Activated CD4-positive, CD25-positive, alpha-beta regulatory T cell (primary cell): ENCODE results near the gene SLC25A21.

Experiments used
- DNase-seq, 4 experiments: peaks; one replicate each; lab custom pipeline; 2025; lab: John Stamatoyannopoulos, UW

The SLC25A21 gene

DNA sequence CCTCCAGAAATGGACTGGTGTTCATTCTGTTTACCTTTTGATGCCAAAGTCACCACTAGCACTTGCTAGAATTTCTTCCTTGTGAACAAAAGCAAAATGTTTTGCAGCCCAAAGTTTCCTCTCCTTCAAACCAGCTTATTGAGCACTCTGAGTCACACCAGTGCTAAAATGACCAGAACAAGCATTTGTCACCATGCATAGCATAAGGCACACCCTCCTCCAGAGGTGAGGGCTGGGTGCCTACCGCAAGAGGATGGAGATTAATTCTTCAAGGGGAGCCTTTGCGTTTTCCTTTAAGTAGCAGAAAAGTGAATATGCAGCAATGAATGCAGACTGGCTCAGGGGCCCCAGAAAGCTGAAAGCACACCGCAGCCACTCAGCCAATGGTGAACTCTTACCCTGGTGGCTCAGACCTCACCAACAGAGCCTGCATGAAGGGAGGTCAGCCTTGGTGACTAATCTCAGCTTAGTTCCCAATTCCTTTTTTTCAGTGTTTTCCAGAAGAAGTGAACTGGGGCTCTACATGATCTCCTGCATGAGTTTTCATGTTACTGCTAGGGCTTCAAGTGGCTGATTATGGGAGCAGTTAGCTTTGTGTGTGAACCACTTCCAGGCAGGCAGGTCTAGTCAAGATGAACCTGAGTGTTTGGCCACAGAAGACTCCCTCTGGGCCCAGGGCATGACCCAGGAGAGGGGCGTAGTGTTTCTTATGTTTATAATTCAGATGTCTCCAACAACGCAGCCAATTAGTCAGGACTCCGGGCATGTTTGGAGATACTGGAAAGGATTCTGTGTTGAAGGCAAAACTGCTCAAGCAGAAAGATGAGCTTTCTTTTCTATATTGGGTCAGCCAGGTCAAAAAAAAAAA lies 414.4 kb downstream of the SLC25A21 start:
- DNase-seq: no peak

DNA sequence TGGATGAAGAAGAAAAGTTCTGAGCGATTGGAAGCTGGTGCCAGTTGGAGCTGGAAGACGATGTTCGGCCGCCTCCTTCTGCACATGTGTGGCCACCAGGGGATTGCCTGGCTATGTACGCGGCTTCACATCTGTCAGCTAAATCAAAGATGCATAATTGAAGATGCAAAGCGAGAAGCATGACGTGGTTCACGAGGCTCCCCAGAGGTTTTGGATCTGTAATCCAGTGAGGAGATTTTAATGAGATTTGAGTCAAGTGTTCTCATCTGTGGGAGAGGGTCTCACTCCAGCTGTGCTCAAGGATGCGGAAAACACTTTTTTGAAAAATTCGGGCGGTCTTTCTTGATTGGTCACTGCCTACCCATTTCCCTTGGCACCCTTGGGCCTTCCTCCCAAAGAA lies 416.2 kb downstream of the SLC25A21 start:
- DNase-seq: no peak

- DNase-seq: no peak
Measured at GRCh38 chr14:36755756-36756155, 416.6 kb downstream of the SLC25A21 start.

DNA sequence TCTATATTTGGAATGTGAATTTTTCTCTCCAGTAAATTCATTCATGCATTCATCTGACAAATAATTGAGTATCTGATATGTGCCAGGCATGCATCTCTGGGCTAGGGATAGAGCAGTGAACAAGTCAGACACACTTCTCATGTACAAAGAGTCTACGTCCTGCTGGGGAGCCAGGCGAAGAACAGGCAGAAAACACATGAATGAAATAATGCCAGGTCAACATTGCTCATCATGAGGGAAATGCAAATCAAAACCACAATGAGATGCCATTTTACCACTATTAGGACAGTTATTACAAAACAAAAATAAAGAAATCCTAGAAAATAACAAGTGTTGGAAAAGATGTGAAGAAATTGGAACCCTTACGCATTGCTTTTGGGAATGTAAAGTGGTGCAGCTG lies 420.5 kb downstream of the SLC25A21 start:
- no peak for DNase-seq

- no peak for DNase-seq
Measured at GRCh38 chr14:36751106-36751505, 421.3 kb downstream of the SLC25A21 start.

DNA sequence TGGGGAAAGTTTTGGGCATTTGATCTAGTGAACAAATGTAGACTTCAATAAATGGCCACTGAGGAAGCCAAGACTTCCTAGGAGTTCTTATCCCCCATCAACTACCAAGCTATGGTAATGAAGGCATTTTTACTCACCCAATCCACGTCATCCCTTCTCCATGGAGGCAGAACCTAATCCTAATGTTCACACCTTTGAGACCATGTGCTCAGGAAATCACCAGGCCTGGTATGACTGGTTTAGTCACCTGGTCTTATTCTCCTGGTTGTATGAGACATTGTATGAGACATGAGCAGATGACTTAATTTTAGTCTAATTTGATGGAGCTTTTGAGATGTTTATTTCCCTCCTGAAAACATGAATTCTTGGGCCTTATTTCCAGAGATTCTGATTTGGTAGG lies 422.2 kb downstream of the SLC25A21 start:
- no peak for DNase-seq

DNA sequence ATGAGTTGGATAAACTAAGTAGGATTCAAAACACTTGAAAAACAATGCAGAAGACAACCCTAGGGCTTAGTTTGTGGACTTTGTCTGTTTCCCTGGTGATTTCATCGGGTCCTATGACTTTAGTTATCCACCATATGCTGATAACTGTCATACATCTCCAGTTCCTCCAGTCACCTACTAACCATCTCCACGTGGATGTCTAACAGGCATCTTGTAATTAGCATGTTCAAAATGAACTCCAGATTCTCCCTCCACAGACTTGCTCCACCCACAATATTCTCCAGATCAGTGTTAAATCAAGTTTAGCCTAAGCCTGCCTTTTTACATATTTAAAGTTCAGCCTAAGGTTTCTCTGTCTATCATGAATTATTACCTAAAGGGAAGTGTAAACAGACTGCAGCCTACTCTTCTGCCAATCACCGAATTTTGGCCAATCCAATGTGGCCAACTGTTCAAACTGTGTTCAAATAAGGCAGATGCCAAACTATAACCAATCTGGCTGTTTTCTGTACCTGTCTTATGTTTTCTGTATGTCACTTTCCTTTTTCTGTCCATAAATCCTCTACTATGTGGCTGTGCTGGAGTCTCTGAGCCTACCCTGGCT lies 423.7 kb downstream of the SLC25A21 start:
- no peak for DNase-seq

- no peak for DNase-seq
Measured at GRCh38 chr14:36747411-36748184, 424.8 kb downstream of the SLC25A21 start.

DNA sequence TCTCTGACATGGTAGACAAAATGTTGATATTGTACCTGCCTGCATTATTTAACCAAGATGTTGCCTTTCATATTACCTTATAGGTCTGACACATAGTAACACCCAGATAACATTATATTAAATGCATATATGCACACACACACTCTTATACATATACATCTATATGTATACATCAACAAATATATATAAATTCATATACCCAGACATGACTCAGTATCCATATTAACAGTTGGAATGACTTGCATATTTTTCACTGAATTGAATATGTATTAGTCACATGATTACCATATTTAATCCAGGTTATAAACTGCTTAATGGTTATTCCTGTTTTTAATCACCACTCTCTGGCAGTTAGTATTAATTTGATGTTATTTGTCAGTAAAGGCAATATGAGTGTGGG lies 425.5 kb downstream of the SLC25A21 start:
- DNase-seq: no peak

- DNase-seq: no peak
Measured at GRCh38 chr14:36741858-36742257, 430.5 kb downstream of the SLC25A21 start.

GRCh38 chr14:36738269-36738668 lies 434.1 kb downstream of the SLC25A21 start:
- no peak for DNase-seq

- DNase-seq: no peak
Measured at GRCh38 chr14:36726128-36726527, 446.3 kb downstream of the SLC25A21 start.

DNA sequence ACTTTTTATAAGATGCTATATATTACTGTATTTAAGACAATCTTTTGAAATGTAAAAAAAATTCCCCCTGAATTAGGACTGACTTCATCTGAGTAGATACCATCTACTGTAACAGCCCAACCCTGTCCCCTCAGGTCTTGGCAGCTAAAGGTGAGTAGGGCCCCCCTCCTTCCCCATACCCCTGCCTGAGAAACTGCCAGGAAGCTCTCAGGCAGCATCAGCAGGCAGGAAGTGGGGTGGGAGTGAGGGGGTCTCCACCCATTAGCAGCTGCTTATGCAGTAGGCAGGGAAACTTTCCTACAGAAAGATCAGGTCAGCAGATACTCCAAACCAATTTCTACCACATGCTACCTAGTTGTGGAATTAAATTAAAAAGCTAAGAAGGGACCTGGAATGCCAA lies 448.2 kb downstream of the SLC25A21 start:
- no peak for DNase-seq

- no peak for DNase-seq
Measured at GRCh38 chr14:36723530-36723929, 448.9 kb downstream of the SLC25A21 start.

DNA sequence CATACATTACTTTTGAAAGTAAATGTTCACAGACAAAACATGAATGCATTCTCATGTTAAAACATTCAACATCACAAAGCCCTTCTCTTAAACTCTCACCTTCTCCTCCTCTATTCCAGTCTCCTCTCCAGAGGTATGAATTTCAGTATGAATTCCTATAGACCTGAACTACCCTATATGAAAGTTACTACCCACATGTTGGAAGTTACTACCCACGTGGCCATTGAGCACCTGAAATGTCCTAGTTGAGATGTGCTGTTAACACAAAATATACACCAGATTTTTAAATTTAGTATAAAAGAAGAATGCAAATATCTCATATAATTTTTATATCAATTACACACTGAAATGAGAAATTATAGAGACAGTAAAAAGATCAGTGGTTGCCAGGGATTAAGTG lies 450.5 kb downstream of the SLC25A21 start:
- no peak for DNase-seq

DNA sequence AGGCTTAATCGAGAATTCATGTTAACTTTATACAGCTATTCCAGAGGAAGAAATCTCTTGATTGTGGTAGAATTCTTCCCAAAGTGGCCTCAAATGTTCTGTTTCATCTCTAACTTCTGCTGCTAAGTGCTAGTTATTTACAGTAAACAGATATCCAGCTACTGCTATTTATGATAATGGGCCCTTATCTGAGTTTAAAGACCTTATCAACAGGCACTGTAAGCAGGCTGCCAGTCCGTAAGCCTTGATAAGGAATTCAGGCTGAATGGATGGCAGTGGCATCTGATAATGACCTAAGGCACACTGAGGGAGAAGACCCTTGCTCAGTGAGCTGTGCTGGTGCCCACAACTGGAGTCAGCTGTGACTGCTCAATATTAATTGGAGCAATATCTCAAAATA lies 451.7 kb downstream of the SLC25A21 start:
- no peak for DNase-seq

- no peak for DNase-seq
Measured at GRCh38 chr14:36719823-36720222, 452.6 kb downstream of the SLC25A21 start.

GRCh38 chr14:36718216-36718615 lies 454.2 kb downstream of the SLC25A21 start:
- DNase-seq: no peak

DNA sequence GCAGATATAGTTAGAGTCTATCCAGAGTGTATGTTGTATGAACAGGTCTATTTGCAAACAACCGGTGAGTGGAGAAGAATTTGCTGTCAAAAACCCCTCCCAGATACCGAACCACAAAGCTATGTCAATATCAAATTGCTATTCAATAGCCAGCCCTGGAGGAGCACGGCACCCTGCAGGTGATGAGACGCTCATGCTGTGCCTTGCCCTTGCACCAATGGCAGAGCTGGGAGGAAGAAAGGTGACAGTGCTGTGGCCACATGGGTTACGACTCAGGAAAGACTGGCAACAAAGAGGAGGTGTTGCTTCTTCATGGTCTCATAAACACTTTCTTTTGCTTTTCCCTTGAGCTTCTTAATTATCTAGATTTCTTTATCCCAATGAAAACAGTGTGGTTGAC lies 455.0 kb downstream of the SLC25A21 start:
- no peak for DNase-seq

DNA sequence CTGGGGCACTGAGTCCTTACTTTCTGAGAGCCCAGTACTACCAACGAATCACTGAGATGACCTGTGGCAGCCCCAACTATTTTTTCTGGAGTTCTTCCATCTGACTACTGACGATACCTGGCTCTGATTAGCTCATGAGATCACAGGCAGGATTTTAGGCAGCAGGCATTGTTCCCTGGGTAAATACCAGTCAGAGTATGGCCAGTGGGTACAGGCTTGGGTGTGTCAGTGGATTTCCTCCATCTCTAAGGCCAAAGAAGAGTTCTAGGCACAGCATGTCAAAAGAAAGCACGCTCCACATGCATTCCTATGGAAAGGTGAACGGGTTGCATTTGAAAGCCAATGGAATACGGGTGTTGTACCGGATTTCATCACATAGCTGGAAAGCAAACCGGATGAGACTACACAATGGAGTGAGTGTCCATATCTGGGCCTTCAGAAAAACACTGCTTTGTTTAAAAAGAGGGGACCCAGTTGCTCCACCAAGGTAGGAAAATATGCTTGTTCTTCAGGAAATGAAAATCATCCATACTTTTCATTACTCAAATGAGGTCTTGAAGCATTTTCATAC lies 455.7 kb downstream of the SLC25A21 start:
- no peak for DNase-seq

DNA sequence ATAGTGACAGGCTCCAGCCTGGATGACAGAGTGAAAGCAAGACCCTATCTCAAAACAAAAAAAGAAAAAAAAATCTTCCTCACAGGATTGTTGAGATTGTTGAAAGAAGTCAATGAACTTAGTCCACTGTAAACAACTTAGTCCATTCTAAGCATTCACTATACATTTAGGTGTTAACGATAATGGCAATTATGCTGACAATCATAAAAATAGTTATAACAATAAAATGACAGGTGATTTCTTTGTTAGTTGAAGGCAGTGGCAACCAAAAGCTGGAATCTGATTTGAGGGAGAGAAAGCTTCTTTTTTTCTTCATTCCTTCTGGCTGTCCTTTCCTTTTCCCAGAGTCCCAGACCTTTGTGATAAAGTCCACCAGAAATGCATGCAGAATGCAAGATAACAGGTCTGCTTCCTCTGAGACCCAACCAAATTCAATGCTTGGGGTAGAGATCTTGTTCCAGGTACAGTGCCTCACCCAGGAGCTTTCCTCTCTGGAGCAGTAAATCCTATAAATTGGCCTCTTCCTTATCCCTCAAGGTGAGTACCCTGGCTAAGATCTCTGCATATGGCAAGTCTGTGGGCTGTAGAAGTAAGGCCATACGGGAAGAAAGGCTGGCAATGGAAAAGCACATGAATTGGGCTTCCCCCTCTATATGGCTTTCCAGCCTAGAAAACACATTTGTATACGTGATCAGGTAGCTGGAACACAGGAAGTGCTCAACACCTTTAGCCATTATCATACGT lies 458.3 kb downstream of the SLC25A21 start:
- no peak for DNase-seq

DNA sequence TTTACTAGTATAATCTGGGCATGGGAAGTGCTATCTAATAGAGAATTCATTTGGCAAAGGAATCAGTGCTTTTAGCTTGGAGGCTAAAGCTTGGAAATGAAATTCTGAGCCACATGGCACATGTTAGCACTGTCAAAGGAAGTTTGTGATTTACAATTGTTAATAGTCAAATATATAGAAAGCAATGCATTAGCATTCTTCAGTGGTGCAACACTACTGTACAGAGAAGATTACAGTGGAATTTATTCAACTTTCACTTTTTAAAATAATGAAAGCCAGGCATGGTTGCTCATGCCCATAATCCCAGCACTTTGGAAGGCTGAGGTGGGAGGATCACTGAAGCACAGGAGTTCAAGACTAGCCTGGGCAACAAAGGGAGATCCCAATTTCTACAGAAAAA lies 464.8 kb downstream of the SLC25A21 start:
- no peak for DNase-seq
